K562 (cell line): ENCODE data around the gene NXN. TPM values are rescaled to one million over a fixed set of nuclear protein-coding genes. Genes with fewer than 3 reads are reported as not detected.

Experiments
- ATAC-seq: fragments of 200-7000 bp; cut with Tn5 transposase; 3 replicates; pipeline ENCODE4 v1.9.1; 2020; ENCODE audit warnings: moderate library complexity
- BruUV-seq: library from RNA; stranded (reverse); fragments of 400-500 nt; replicated peaks from 2 replicates; lab custom pipeline; 2021; lab: Mats Ljungman, UMichigan
- CTCF ChIA-PET: fragments of 300-600 bp; formaldehyde crosslinking; extraction: SDS; loops from one replicate; lab custom pipeline; 2021; ENCODE audit warnings: low intra/inter-chr PET ratio; lab: Yijun Ruan, JAX
- POLR2A ChIA-PET: fragments of 300-600, 350-650 bp; sonication (Branson Sonifier 250); formaldehyde crosslinking; extraction: SDS; loops from one replicate; lab custom pipeline; 2021; ENCODE audit warnings: antibody characterized with exemption, inconsistent platforms; lab: Yijun Ruan, JAX
- DNase-seq, 4 experiments: peaks; one replicate each; pipeline versions ENCODE4 v3.0.0 to v3.0.0-alpha.2; 2011 to 2018; ENCODE audit warnings: low spot score in 3 of 4, mixed read lengths in 3 of 4; ENCODE audit errors: extremely low read depth in 1 of 4
- FAIRE-seq: peaks from 2 replicates; lab custom pipeline; 2011; peaks lifted over from hg19 to GRCh38; lab: Jason Lieb, UNC
- H2AFZ ChIP-seq: 2 replicates; pipeline ENCODE4 v1.6.0; 2011; ENCODE audit warnings: low read depth, low read length, control low read depth, inconsistent platforms
- H3K27ac ChIP-seq: fragments of 200-600 bp; 3 replicates; pipeline ENCODE4 v1.8.0; 2011; ENCODE audit warnings: low read depth, mild to moderate bottlenecking, control low read depth, inconsistent platforms, low read length, moderate library complexity, mixed read lengths; ENCODE audit errors: extremely low read depth
- H3K27me3 ChIP-seq, 2 experiments: fragments of 300-600 bp in 1 of 2; 2 replicates in 1 of 2; 3 replicates in 1 of 2; pipeline versions ENCODE4 v1.6.0 to v1.8.0; 2011; ENCODE audit warnings: inconsistent platforms in 2 of 2, low read length in 2 of 2, mild to moderate bottlenecking in 1 of 2, mixed read lengths in 1 of 2, moderate library complexity in 1 of 2; ENCODE audit not compliant: control insufficient read depth in 2 of 2, insufficient read depth in 2 of 2
- H3K36me3 ChIP-seq: fragments of 300-600 bp; 3 replicates; pipeline ENCODE4 v1.8.0; 2011; ENCODE audit warnings: mild to moderate bottlenecking, low read length, inconsistent platforms; ENCODE audit not compliant: control insufficient read depth, insufficient read depth
- H3K4me1 ChIP-seq, 2 experiments: fragments of 200-600 bp in 1 of 2; replicated peaks in 1 of 2; 2 replicates in 1 of 2; 3 replicates in 1 of 2; pipeline versions ENCODE4 v1.5.1 to v1.8.0; 2011; ENCODE audit warnings: inconsistent platforms in 2 of 2, low read length in 2 of 2, mild to moderate bottlenecking in 1 of 2, mixed read lengths in 1 of 2, moderate library complexity in 1 of 2; ENCODE audit not compliant: control insufficient read depth in 2 of 2, insufficient read depth in 2 of 2
- H3K4me2 ChIP-seq: 2 replicates; pipeline ENCODE4 v1.6.1; 2011; ENCODE audit warnings: low read length, control low read depth, inconsistent platforms, mixed read lengths; ENCODE audit not compliant: insufficient read depth
- H3K4me3 ChIP-seq: fragments of 200-600 bp; sonication (generic), shearing (Covaris generic); 2 replicates; pipeline ENCODE4 v1.5.1; 2016; ENCODE audit warnings: control low read depth, inconsistent platforms
- H3K79me2 ChIP-seq: fragments of 200-600 bp; 3 replicates; pipeline ENCODE4 v1.8.0; 2011; ENCODE audit warnings: low read length, inconsistent platforms; ENCODE audit not compliant: control insufficient read depth, insufficient read depth
- H3K9ac ChIP-seq, 2 experiments: 2 replicates each; pipeline versions ENCODE4 v1.6.0 to v1.6.1; 2011; ENCODE audit warnings: low read depth in 2 of 2, low read length in 2 of 2, control low read depth in 1 of 2, inconsistent platforms in 1 of 2, mild to moderate bottlenecking in 1 of 2, mixed read lengths in 1 of 2; ENCODE audit not compliant: insufficient read depth in 1 of 2
- H3K9me1 ChIP-seq: one replicate; pipeline ENCODE4 v1.6.0; 2011; ENCODE audit warnings: inconsistent platforms, mild to moderate bottlenecking, low read length, moderate library complexity; ENCODE audit not compliant: control insufficient read depth, insufficient read depth
- H3K9me3 ChIP-seq: replicated peaks from 2 replicates; pipeline ENCODE4 v1.5.1; 2011; ENCODE audit warnings: low read depth, low read length, inconsistent platforms; ENCODE audit not compliant: control insufficient read depth, insufficient read depth
- H4K20me1 ChIP-seq: replicated peaks from 2 replicates; pipeline ENCODE4 v1.6.1; 2011; ENCODE audit warnings: low read length, inconsistent platforms, mixed read lengths; ENCODE audit not compliant: control insufficient read depth, insufficient read depth
- ARNT ChIP-seq, 2 experiments: fragments of 450-650 bp; IDR thresholded peaks; 2 replicates each; pipeline ENCODE4 v1.6.1; 2016; ENCODE audit warnings: mild to moderate bottlenecking in 1 of 2
- CHD2 ChIP-seq: IDR thresholded peaks from 2 replicates; pipeline ENCODE4 v1.6.1; 2011; ENCODE audit warnings: low read depth, low read length
- GABPA ChIP-seq: fragments of 200-800 bp; sonication (Bioruptor generic); conservative IDR thresholded peaks from 2 replicates; pipeline ENCODE4 v1.6.1; 2016; ENCODE audit warnings: low read depth, missing genetic modification characterization, missing compliant biosample characterization
- HINFP ChIP-seq: fragments of 450-650 bp; conservative IDR thresholded peaks from 2 replicates; pipeline ENCODE4 v1.6.1; 2016; ENCODE audit warnings: missing genetic modification characterization, low read depth, mild to moderate bottlenecking, control low read depth, missing compliant biosample characterization
- MTA2 ChIP-seq: fragments of 450-650 bp; IDR thresholded peaks from 2 replicates; pipeline ENCODE4 v1.6.1; 2016; ENCODE audit warnings: low read depth
- PTBP1 ChIP-seq: fragments of 200-400 bp; formaldehyde crosslinking; IDR thresholded peaks from 2 replicates; pipeline ENCODE4 v1.6.1; 2017; ENCODE audit warnings: low read depth, low read length
- SMAD1 ChIP-seq: fragments of 150-350 bp; IDR thresholded peaks from 2 replicates; pipeline ENCODE4 v1.6.1; 2014; ENCODE audit warnings: low read length, low read depth; ENCODE audit not compliant: partially characterized antibody
- TEAD4 ChIP-seq, 2 experiments: sonication (generic) in 1 of 2; formaldehyde crosslinking in 1 of 2; IDR thresholded peaks; 2 replicates each; pipeline versions ENCODE4 v1.6.1 to v1.8.0; 2012 to 2022; ENCODE audit warnings: borderline replicate concordance in 1 of 2, inconsistent platforms in 1 of 2, low read length in 1 of 2, mild to moderate bottlenecking in 1 of 2, missing genetic modification reagents in 1 of 2
- ZNF124 ChIP-seq: sonication (generic); formaldehyde crosslinking; IDR thresholded peaks from 2 replicates; pipeline ENCODE4 v1.8.1; 2022; ENCODE audit warnings: missing genetic modification reagents
- WGBS: fragments of 100-300 bp; shearing (Covaris generic); methylation state at CpG from one replicate; pipeline ENCODE4 v1.1.6; 2016; ENCODE audit warnings: low coverage, mixed read lengths; ENCODE audit not compliant: insufficient coverage; ENCODE audit errors: missing lambda C conversion rate; 5-methylcytosine and 5-hydroxymethylcytosine counted together
- in situ Hi-C: fragments of 300-500 bp; cut with MboI; formaldehyde crosslinking; loops from 4 replicates; pipeline ENCODE4 v1.15.0; 2018; ENCODE audit warnings: inconsistent platforms, mixed read lengths
- intact Hi-C: fragments of 100-400 bp; cut with micrococcal nuclease; formaldehyde crosslinking; loops from 2 replicates; pipeline ENCODE4 v1.14.2; 2022
- polyA plus RNA-seq, 8 experiments: library from polyadenylated mRNA; depleted of rRNA in 4 of 8; stranded (reverse) in 5 of 8; unstranded in 3 of 8; fragments of >200 nt; fragmentation: Nextera tagmentation in 2 of 8; fragmentation: Illumina TruSeq in 1 of 8; extraction: Ambion mirVana in 2 of 8; extraction: Trizol in 1 of 8; gene quantifications; 2 replicates each; pipeline versions ENCODE4 v1.2.1 to v1.2.3, GENCODE V29; 2011 to 2014; ENCODE audit warnings: inconsistent platforms in 1 of 8, missing spikeins in 1 of 8
- total RNA-seq, 7 experiments: library from RNA; depleted of rRNA in 6 of 7; stranded (reverse); fragments of >200 nt in 6 of 7; fragmentation: Illumina TruSeq in 2 of 7; extraction: Trizol in 2 of 7; gene quantifications; 2 replicates each; pipeline versions ENCODE4 v1.2.1 to v1.2.3, GENCODE V29; 2011 to 2021; ENCODE audit warnings: low replicate concordance in 1 of 7

NXN gene
- total and polyA plus RNA-seq, 9 of the 15 experiments (the other 6 are each of a cell fraction or from before 2014, with no cell fraction given), result 0.08 to 0.39 (median 0.29) TPM; not detected in 5

GRCh38 chr17:1018547-1018946 is 39.0 kb upstream of the NXN start:
- peaks cover 0 to 17% of the 10 kb centered on the region in 2 experiments; a peak in 2 of 5 replicates for H3K4me1 ChIP-seq
- H3K27me3 ChIP-seq, result peaks cover 11 to 64% of the 10 kb centered on the region in 2 experiments; a peak in 3 of 5 replicates
- BruUV-seq, result no TSS peak
- FAIRE-seq (no peak), ATAC-seq (no peak)
- intact Hi-C loops, result no loop called here
- H3K9me1 ChIP-seq, result no peaks in the 10 kb centered on the region
- no peaks in the 10 kb centered on the region for H3K9me3 ChIP-seq
- CTCF ChIA-PET, result no interaction called here
- no peak overlapping the region for H2AFZ ChIP-seq
- no peaks in the 10 kb centered on the region for H3K36me3 ChIP-seq
- no peaks in the 10 kb centered on the region for H3K79me2 ChIP-seq
- H3K9ac ChIP-seq, result no peak overlapping the region
- TF ChIP-seq ARNT (IDR thresholded peaks at IDR 0.05) (no peak), SMAD1 (no peak), ZNF124 (CRISPR knock-in tag) (no peak), TEAD4 (IDR thresholded peaks at IDR 0.05; ENCODE audit: low read length) (no peak), TEAD4 (CRISPR knock-in tag; IDR thresholded peaks at IDR 0.05; ENCODE audit: borderline replicate concordance) (no peak), MTA2 (no peak), CHD2 (no peak)
- TF ChIP-seq, all 486 proteins: peak for 0
- Histone ChIP-seq H3K27ac (no peak overlapping the region), H3K4me3 (no peak overlapping the region), H3K4me2 (no peak overlapping the region), H4K20me1 (no peaks in the 10 kb centered on the region; the same call in 1 of the 2 replicates)
- 10% methylated on average over 11 of the region's 11 CpGs for WGBS
- POLR2A ChIA-PET, result interaction anchor here (1.5 kb wide), 1 partner anchor 13 kb away, joined by 3 read pairs; no protein-coding TSS in a partner anchor
- DNase-seq, result no peak
- in situ Hi-C loops, result no loop called here

- no peaks in the 10 kb centered on the region for H3K79me2 ChIP-seq
- H3K9me3 ChIP-seq, result no peaks in the 10 kb centered on the region
- TF ChIP-seq GABPA (tag), result no peak
- TF ChIP-seq HINFP (tag), result no peak
- TF ChIP-seq PTBP1, result no peak
- H3K36me3 ChIP-seq, result no peaks in the 10 kb centered on the region
- no peak overlapping the region for H3K4me2 ChIP-seq
- H3K27me3 ChIP-seq, result peaks cover 2 to 52% of the 10 kb centered on the region in 2 experiments; a peak in 3 of 5 replicates
- BruUV-seq, result no TSS peak
- in situ Hi-C loops, result no loop called here
- FAIRE-seq (no peak), ATAC-seq (no peak), DNase-seq (no peak)
- no peak overlapping the region for H3K4me3 ChIP-seq
- peaks cover 0 to 18% of the 10 kb centered on the region in 2 experiments; a peak in 2 of 5 replicates for H3K4me1 ChIP-seq
- CTCF ChIA-PET, result no interaction called here
- no peak overlapping the region for H3K27ac ChIP-seq
- intact Hi-C loops, result no loop called here
- WGBS, result 33% methylated on average over 6 of the region's 9 CpGs
- H3K9ac ChIP-seq, result no peak overlapping the region
- no peaks in the 10 kb centered on the region; the same call in 1 of the 2 replicates for H4K20me1 ChIP-seq
- POLR2A ChIA-PET, result no interaction called here
- H3K9me1 ChIP-seq, result no peaks in the 10 kb centered on the region
- no peak overlapping the region for H2AFZ ChIP-seq
Measured at GRCh38 chr17:1013729-1014090, 34.1 kb upstream of the NXN start.
